Measurements from ENCODE around the gene C12orf42. TPM values are rescaled to one million over a fixed set of nuclear protein-coding genes. Genes with fewer than 3 reads are reported as not detected.
"Not testable (repeated sequence)": the region's sequence is repeated elsewhere in the genome, so short reads cannot be mapped to it uniquely, and the experiment has no call there.

C12orf42 gene
- total RNA-seq, 6 donors from 2014 or later = not detected

DNA sequence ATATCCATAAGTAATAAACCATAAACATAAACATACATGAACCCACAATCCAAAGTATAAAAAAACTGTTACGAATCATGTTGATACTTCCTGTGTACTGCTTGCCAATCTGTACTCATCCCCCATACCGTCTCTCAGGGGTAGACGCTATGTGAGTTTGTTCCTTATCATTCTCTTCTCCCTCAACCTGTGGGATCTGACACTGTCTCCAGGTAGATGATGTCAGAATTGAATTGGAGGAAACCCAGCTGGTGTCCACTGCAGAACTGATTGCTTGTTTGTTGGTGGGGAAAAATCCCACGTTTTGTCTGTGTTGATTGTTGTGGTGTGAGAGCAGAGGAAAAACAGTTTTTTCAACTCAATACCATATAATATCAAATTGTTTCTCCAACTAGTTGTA lies 50.8 kb downstream of the C12orf42 start:
- DNase-seq (no peak), ATAC-seq (ENCODE audit: low FRiP score in 2 of 2) (no peak)
- Histone ChIP-seq H3K36me3 (no peaks in the 10 kb centered on the region), H3K4me1 (no peaks in the 10 kb centered on the region), H3K27ac (no peak overlapping the region), H3K9me3 (no peaks in the 10 kb centered on the region), H3K27me3 (no peaks in the 10 kb centered on the region), H3K4me3 (no peak overlapping the region)
- 45 to 60% methylated on average over 4 of the region's 4 CpGs for WGBS, 2 donors
- TF ChIP-seq POLR2AphosphoS5 (IDR thresholded peaks at IDR 0.05) = no peak
- TF ChIP-seq, protein P1, sequence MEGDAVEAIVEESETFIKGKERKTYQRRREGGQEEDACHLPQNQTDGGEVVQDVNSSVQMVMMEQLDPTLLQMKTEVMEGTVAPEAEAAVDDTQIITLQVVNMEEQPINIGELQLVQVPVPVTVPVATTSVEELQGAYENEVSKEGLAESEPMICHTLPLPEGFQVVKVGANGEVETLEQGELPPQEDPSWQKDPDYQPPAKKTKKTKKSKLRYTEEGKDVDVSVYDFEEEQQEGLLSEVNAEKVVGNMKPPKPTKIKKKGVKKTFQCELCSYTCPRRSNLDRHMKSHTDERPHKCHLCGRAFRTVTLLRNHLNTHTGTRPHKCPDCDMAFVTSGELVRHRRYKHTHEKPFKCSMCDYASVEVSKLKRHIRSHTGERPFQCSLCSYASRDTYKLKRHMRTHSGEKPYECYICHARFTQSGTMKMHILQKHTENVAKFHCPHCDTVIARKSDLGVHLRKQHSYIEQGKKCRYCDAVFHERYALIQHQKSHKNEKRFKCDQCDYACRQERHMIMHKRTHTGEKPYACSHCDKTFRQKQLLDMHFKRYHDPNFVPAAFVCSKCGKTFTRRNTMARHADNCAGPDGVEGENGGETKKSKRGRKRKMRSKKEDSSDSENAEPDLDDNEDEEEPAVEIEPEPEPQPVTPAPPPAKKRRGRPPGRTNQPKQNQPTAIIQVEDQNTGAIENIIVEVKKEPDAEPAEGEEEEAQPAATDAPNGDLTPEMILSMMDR (IDR thresholded peaks at IDR 0.05) = no peak
- no peak for TF ChIP-seq EP300 (IDR thresholded peaks at IDR 0.05)
- no peak for TF ChIP-seq POLR2A (IDR thresholded peaks at IDR 0.05)

DNA sequence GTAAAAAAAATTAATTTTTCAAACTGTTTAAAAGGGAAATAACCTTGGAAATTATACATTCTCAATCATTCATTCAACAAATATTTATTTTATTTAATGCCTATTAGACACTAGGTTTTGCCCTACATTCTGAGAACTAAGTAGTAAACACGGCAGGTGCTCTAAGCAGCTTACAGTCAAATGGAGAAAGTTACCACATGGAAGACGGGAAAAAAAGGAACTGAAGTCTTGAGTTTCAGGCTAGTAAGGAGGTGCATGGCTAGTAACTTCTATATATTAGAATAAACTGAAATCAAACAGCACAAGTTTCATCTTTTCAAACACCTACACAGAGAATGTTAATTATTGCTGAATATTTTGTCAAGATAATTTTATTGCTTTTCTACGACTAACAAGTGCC lies 52.9 kb downstream of the C12orf42 start:
- no peaks in the 10 kb centered on the region for H3K4me1 ChIP-seq
- H3K27ac ChIP-seq = no peak overlapping the region
- WGBS, 2 donors = 57% methylated on average over 3 of the region's 3 CpGs
- no peaks in the 10 kb centered on the region for H3K27me3 ChIP-seq
- DNase-seq (no peak), ATAC-seq (ENCODE audit: low FRiP score in 2 of 2) (no peak)
- H3K9me3 ChIP-seq = no peaks in the 10 kb centered on the region
- H3K36me3 ChIP-seq = no peaks in the 10 kb centered on the region
- H3K4me3 ChIP-seq = no peak overlapping the region
- TF ChIP-seq POLR2A (IDR thresholded peaks at IDR 0.05) = no peak
- no peak for TF ChIP-seq EP300 (IDR thresholded peaks at IDR 0.05)
- TF ChIP-seq, protein P1 (IDR thresholded peaks at IDR 0.05) = no peak
- no peak for TF ChIP-seq POLR2AphosphoS5 (IDR thresholded peaks at IDR 0.05)

DNA sequence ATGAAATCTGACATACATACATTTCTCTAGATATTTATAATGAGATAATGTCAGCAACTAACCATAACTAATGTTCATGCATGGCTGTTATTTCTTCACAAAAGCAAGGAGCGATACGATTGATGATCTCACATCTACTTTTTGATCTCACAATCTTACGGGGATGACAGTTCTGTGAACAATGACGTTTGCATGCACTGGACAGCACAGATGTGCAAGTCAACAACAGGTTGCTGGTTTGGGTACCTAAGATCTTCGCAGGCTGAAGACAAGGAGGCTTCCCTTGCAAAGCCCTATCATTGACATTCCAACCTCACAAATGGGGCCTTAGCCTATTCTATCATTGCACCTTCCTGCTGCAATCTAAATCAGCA lies 53.6 kb downstream of the C12orf42 start:
- Histone ChIP-seq H3K4me3 (no peak overlapping the region), H3K27me3 (no peaks in the 10 kb centered on the region), H3K27ac (no peak overlapping the region), H3K4me1 (no peaks in the 10 kb centered on the region), H3K36me3 (no peaks in the 10 kb centered on the region), H3K9me3 (no peaks in the 10 kb centered on the region)
- DNase-seq (no peak), ATAC-seq (ENCODE audit: low FRiP score in 2 of 2) (no peak)
- 72 to 76% methylated on average over 5 of the region's 5 CpGs for WGBS, 2 donors
- TF ChIP-seq EP300 (IDR thresholded peaks at IDR 0.05) (no peak), POLR2AphosphoS5 (IDR thresholded peaks at IDR 0.05) (no peak), POLR2A (IDR thresholded peaks at IDR 0.05) (no peak)
- TF ChIP-seq, protein P1 (IDR thresholded peaks at IDR 0.05) = no peak

DNA sequence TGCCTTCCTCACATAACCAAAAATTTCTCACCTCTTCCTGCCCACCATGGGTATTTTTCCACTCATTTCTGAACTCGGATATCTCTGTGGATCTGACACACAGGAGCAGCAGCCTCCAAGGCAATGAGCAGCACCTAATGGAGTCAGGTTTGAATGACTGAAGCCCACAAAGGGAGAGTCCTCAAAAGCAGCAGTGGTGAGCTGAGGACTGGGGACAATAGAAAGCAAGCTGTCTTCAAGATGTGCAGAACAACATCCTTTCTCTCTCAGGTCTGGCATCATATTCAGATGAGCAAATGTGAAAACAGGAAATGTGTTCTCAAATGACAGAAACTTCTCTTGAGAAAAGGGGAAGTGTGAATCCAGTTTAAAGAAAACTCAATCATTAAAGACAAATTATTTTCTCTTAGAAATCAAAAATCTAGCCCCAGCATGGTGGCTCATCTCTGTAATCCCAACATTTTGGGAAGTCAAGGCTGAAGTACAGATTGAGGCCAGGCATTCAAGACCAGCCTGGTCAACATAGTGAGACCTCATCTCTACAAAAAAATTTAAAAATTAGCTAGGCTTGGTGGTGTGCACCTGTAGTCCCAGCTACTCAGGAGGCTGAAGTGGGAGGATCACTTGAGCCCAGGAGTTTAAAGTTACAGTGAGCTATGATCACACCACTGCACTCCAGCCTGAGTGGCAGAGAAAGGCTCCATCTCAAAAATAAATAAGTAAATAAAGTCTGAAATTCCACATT lies 54.2 kb downstream of the C12orf42 start:
- ATAC-seq (ENCODE audit: low FRiP score in 2 of 2) (peak in 1 of 2 donors; percentile 36), DNase-seq (no peak)
- no peaks in the 10 kb centered on the region for H3K9me3 ChIP-seq
- H3K27me3 ChIP-seq = no peaks in the 10 kb centered on the region
- H3K36me3 ChIP-seq = no peaks in the 10 kb centered on the region
- WGBS, 2 donors = 35 to 39% methylated on average over 1 of the region's 1 CpG
- H3K4me1 ChIP-seq = no peaks in the 10 kb centered on the region
- TF ChIP-seq POLR2AphosphoS5 (IDR thresholded peaks at IDR 0.05) (no peak), POLR2A (IDR thresholded peaks at IDR 0.05) (no peak), EP300 (IDR thresholded peaks at IDR 0.05) (no peak)
- TF ChIP-seq, protein P1 (IDR thresholded peaks at IDR 0.05) = no peak
- no peak overlapping the region for H3K27ac ChIP-seq
- no peak overlapping the region for H3K4me3 ChIP-seq

DNA sequence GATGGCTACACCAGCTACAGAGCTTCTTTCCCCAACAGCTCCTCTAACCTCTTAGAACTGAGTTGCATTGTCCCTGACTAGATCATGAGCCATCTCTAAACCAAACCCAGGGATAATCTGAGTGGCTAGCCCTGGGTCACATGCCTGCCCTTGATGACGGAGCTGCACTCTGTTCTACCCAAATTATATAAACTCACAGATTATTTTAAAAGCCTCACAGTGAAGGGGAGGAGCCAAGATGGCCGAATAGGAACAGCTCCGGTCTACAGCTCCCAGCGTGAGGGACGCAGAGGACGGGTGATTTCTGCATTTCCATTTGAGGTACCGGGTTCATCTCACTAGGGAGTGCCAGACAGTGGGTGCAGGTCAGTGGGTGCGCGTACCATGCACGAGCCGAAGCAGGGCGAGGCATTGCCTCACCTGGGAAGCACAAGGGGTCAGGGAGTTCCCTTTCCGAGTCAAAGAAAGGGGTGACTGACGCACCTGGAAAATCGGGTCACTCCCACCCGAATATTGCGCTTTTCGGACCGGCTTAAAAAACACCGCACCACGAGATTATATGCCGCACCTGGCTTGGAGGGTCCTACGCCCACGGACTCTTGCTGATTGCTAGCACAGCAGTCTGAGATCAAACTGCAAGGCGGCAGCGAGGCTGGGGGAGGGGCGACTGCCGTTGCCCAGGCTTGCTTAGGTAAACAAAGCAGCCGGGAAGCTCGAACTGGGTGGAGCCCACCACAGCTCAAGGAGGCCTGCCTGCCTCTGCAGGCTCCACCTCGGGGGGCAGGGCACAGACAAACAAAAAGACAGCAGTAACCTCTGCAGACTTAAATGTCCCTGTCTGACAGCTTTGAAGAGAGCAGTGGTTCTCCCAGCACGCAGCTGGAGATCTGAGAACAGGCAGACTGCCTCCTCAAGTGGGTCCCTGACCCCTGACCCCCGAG lies 61.3 kb downstream of the C12orf42 start:
- H3K27me3 ChIP-seq; H3K9me3 ChIP-seq; ATAC-seq (ENCODE audit: low FRiP score in 2 of 2); H3K27ac ChIP-seq; H3K4me3 ChIP-seq; H3K36me3 ChIP-seq; H3K4me1 ChIP-seq: not testable (repeated sequence)
- DNase-seq = peak in 1 of 2 donors; percentile 11
- 78 to 97% methylated on average over 12 to 26 of the region's 33 CpGs for WGBS, 2 donors

Measured in upper lobe of left lung (tissue), 6 donors.